HepG2 (cell line): Measurements from ENCODE around the gene EYA3. TPM values are rescaled to one million over a fixed set of nuclear protein-coding genes. Genes with fewer than 3 reads are reported as not detected.

Source experiments
- ATAC-seq: fragments of 200-7000 bp; cut with Tn5 transposase; 3 replicates; pipeline ENCODE4 v1.9.1; 2020; ENCODE audit warnings: mild to moderate bottlenecking, moderate library complexity
- BruUV-seq: library from RNA; stranded (reverse); fragments of 400-500 nt; replicated peaks from 2 replicates; lab custom pipeline; 2021; lab: Mats Ljungman, UMichigan
- CTCF ChIA-PET: fragments of 300-600 bp; formaldehyde crosslinking; extraction: SDS; loops from one replicate; lab custom pipeline; 2021; ENCODE audit warnings: low total read pairs, inconsistent platforms, low intra/inter-chr PET ratio; lab: Yijun Ruan, JAX
- POLR2A ChIA-PET: fragments of 350-600 bp; sonication (Branson Sonifier 250); formaldehyde crosslinking; loops from one replicate; lab custom pipeline; 2020; ENCODE audit warnings: antibody characterized with exemption, inconsistent platforms; lab: Yijun Ruan, JAX
- DNase-seq: peaks from one replicate; pipeline ENCODE4 v3.0.0-alpha.2; 2015; ENCODE audit warnings: low spot score
- FAIRE-seq: peaks from 3 replicates; lab custom pipeline; 2011; peaks lifted over from hg19 to GRCh38; lab: Jason Lieb, UNC
- H2AFZ ChIP-seq: one replicate; pipeline ENCODE4 v1.6.1; 2011; ENCODE audit warnings: low read length, inconsistent platforms
- H3K27ac ChIP-seq: fragments of 300-600 bp; 3 replicates; pipeline ENCODE4 v1.8.0; 2011; ENCODE audit warnings: mixed run types, mild to moderate bottlenecking, mixed read lengths, low read length, inconsistent platforms; ENCODE audit not compliant: insufficient read depth; ENCODE audit errors: extremely low read length
- H3K27me3 ChIP-seq, 2 experiments: fragments of 200-600 bp in 1 of 2; 2 replicates in 1 of 2; 3 replicates in 1 of 2; pipeline versions ENCODE4 v1.6.0 to v1.8.0; 2011; ENCODE audit warnings: low read length in 2 of 2, mild to moderate bottlenecking in 2 of 2, moderate library complexity in 2 of 2, inconsistent platforms in 1 of 2; ENCODE audit not compliant: insufficient read depth in 2 of 2, control insufficient read depth in 1 of 2
- H3K36me3 ChIP-seq, 2 experiments: fragments of 200-600 bp in 1 of 2; replicated peaks in 1 of 2; 2 replicates in 1 of 2; 3 replicates in 1 of 2; pipeline versions ENCODE4 v1.5.1 to v1.8.0; 2011; ENCODE audit warnings: low read length in 2 of 2, inconsistent platforms in 1 of 2; ENCODE audit not compliant: insufficient read depth in 2 of 2, control insufficient read depth in 1 of 2
- H3K4me1 ChIP-seq: 2 replicates; pipeline ENCODE4 v1.5.1; 2012; ENCODE audit warnings: low read length, inconsistent platforms; ENCODE audit not compliant: insufficient read depth
- H3K4me2 ChIP-seq: 2 replicates; pipeline ENCODE4 v1.6.0; 2011; ENCODE audit warnings: low read depth, low read length, inconsistent platforms
- H3K4me3 ChIP-seq, 3 experiments: fragments of 200-600 bp in 1 of 3; sonication (generic), shearing (Covaris generic) in 1 of 3; replicated peaks in 1 of 3; 2 replicates each; pipeline ENCODE4 v1.5.1; 2011 to 2016; ENCODE audit warnings: low read length in 3 of 3, inconsistent platforms in 2 of 3, low read depth in 2 of 3, mild to moderate bottlenecking in 2 of 3, control low read depth in 1 of 3, mixed read lengths in 1 of 3; ENCODE audit not compliant: insufficient read depth in 1 of 3
- H3K79me2 ChIP-seq: one replicate; pipeline ENCODE4 v1.6.1; 2011; ENCODE audit warnings: low read length, inconsistent platforms; ENCODE audit not compliant: insufficient read depth
- H3K9ac ChIP-seq: 2 replicates; pipeline ENCODE4 v1.6.0; 2011; ENCODE audit warnings: mild to moderate bottlenecking, low read depth, low read length, inconsistent platforms; ENCODE audit not compliant: insufficient read depth
- H3K9me3 ChIP-seq: 2 replicates; pipeline ENCODE4 v1.5.1; 2012; ENCODE audit warnings: mild to moderate bottlenecking, low read length
- H4K20me1 ChIP-seq: 2 replicates; pipeline ENCODE4 v1.6.0; 2011; ENCODE audit warnings: inconsistent platforms, mild to moderate bottlenecking, low read length, moderate library complexity; ENCODE audit not compliant: insufficient read depth
- ARNTL ChIP-seq: sonication (generic); formaldehyde crosslinking; IDR thresholded peaks from 2 replicates; pipeline ENCODE4 v1.4.0; 2020; ENCODE audit warnings: mild to moderate bottlenecking, missing genetic modification reagents
- CCAR2 ChIP-seq: fragments of 200-400 bp; formaldehyde crosslinking; optimal IDR thresholded peaks from 2 replicates; pipeline ENCODE3; 2018; ENCODE audit warnings: low read depth, mild to moderate bottlenecking, low read length, moderate library complexity
- ERF ChIP-seq: IDR thresholded peaks from 2 replicates; pipeline ENCODE4 v1.6.1; 2018; ENCODE audit warnings: missing biosample characterization, missing genetic modification reagents
- FOXP1 ChIP-seq, 2 experiments: fragments of 450-650 bp in 1 of 2; IDR thresholded peaks; 2 replicates each; pipeline ENCODE4 v1.6.1; 2017 to 2018; ENCODE audit warnings: antibody characterized with exemption in 1 of 2
- GATAD2A ChIP-seq: IDR thresholded peaks from 2 replicates; pipeline ENCODE4 v1.6.1; 2016
- GPBP1L1 ChIP-seq: sonication (generic); formaldehyde crosslinking; IDR thresholded peaks from 2 replicates; pipeline ENCODE4 v1.5.0; 2020; ENCODE audit warnings: mild to moderate bottlenecking, missing genetic modification reagents
- HNRNPLL ChIP-seq: fragments of 200-400 bp; formaldehyde crosslinking; IDR thresholded peaks from 2 replicates; pipeline ENCODE4 v1.6.1; 2017; ENCODE audit warnings: mild to moderate bottlenecking, low read depth, low read length; ENCODE audit not compliant: poor library complexity, severe bottlenecking
- RERE ChIP-seq: IDR thresholded peaks from 2 replicates; pipeline ENCODE4 v1.6.1; 2016; ENCODE audit warnings: low read depth, missing genetic modification reagents, missing compliant biosample characterization
- SALL1 ChIP-seq: sonication (generic); formaldehyde crosslinking; IDR thresholded peaks from 2 replicates; pipeline ENCODE4 v1.8.0; 2022; ENCODE audit warnings: mild to moderate bottlenecking, missing genetic modification reagents
- SP1 ChIP-seq, 2 experiments: fragments of 450-650 bp in 1 of 2; sonication (generic) in 1 of 2; formaldehyde crosslinking in 1 of 2; IDR thresholded peaks; 2 replicates each; pipeline versions ENCODE4 v1.4.0 to v1.6.1; 2016 to 2020; ENCODE audit warnings: missing genetic modification reagents in 1 of 2
- TRIM24 ChIP-seq: sonication (generic); formaldehyde crosslinking; IDR thresholded peaks from 2 replicates; pipeline ENCODE4 v1.8.0; 2022; ENCODE audit warnings: mild to moderate bottlenecking, missing genetic modification reagents
- USF2 ChIP-seq, 2 experiments: sonication (generic) in 1 of 2; formaldehyde crosslinking in 1 of 2; IDR thresholded peaks; 2 replicates each; pipeline versions ENCODE4 v1.5.1 to v1.6.1; 2011 to 2020; ENCODE audit warnings: borderline replicate concordance in 1 of 2, low read depth in 1 of 2, low read length in 1 of 2, mild to moderate bottlenecking in 1 of 2, missing genetic modification reagents in 1 of 2, moderate library complexity in 1 of 2
- ZFP62 ChIP-seq: sonication (generic); formaldehyde crosslinking; IDR thresholded peaks from 2 replicates; pipeline ENCODE4 v1.4.0; 2020; ENCODE audit warnings: missing genetic modification reagents
- ZMAT3 ChIP-seq: sonication (generic); formaldehyde crosslinking; conservative IDR thresholded peaks from 2 replicates; pipeline ENCODE4 v1.7.0; 2021; ENCODE audit warnings: missing genetic modification reagents
- ZNF234 ChIP-seq: sonication (generic); formaldehyde crosslinking; conservative IDR thresholded peaks from 2 replicates; pipeline ENCODE4 v1.5.1; 2020; ENCODE audit warnings: mild to moderate bottlenecking, missing genetic modification reagents
- WGBS: methylation state at CpG from one replicate; pipeline ENCODE4 v1.1.6; 2017; ENCODE audit warnings: low lambda C conversion rate; 5-methylcytosine and 5-hydroxymethylcytosine counted together
- in situ Hi-C: cut with HindIII; loops from 2 replicates; pipeline ENCODE4 v1.10.0; 2017; ENCODE audit warnings: low pct_unique_long_range_greater_than_20kb; ENCODE audit not compliant: extremely low pct_ligation_motif_present
- intact Hi-C: fragments of 100-400 bp; cut with micrococcal nuclease; formaldehyde crosslinking; loops from one replicate; pipeline ENCODE4 v1.10.0; 2022; ENCODE audit not compliant: unreplicated experiment
- polyA plus RNA-seq, 8 experiments: library from polyadenylated mRNA; depleted of rRNA in 3 of 8; stranded (reverse) in 7 of 8; unstranded in 1 of 8; fragments of >200 nt; fragmentation: Illumina TruSeq in 4 of 8; extraction: Trizol in 4 of 8; gene quantifications; 2 replicates each; pipeline versions ENCODE4 v1.2.1 to v1.2.3, GENCODE V29; 2011 to 2016; ENCODE audit warnings: low read depth in 4 of 8, missing spikeins in 1 of 8, mixed read lengths in 1 of 8; ENCODE audit not compliant: insufficient read depth in 1 of 8
- total RNA-seq, 5 experiments: library from RNA; depleted of rRNA; stranded (reverse); fragments of >200 nt; fragmentation: Illumina TruSeq; extraction: Trizol; gene quantifications; 2 replicates each; pipeline ENCODE4 v1.2.3, GENCODE V29; 2016; ENCODE audit warnings: low read depth in 1 of 5

Gene EYA3
- total and polyA plus RNA-seq, 2 of the 13 experiments (the other 11 are each of a cell fraction or from before 2014, with no cell fraction given): 13.9 to 19.7 TPM

GRCh38 chr1:27972141-27972540, 116.3 kb downstream of the EYA3 start:
- Histone ChIP-seq H2AFZ (no peak overlapping the region), H3K9me3 (no peaks in the 10 kb centered on the region), H3K9ac (no peak overlapping the region), H3K79me2 (no peaks in the 10 kb centered on the region), H3K4me2 (no peak overlapping the region), H3K4me3 (no peak overlapping the region), H3K27ac (no peak overlapping the region), H3K27me3 (no peaks in the 10 kb centered on the region), H3K4me1 (peaks cover 11% of the 10 kb centered on the region; the same call in 1 of the 2 replicates), H4K20me1 (no peaks in the 10 kb centered on the region), H3K36me3 (peaks cover 7 to 14% of the 10 kb centered on the region in 2 experiments; a peak in 3 of 5 replicates)
- in situ Hi-C loops: no loop called here
- POLR2A ChIA-PET: interaction anchor here (0.7 kb wide), 1 partner anchor 37 kb away, joined by 3 read pairs; no protein-coding TSS in a partner anchor
- intact Hi-C loops: no loop called here
- no TSS peak for BruUV-seq
- 75% methylated on average over 4 of the region's 4 CpGs for WGBS
- ATAC-seq (no peak), DNase-seq (no peak), FAIRE-seq (no peak)
- CTCF ChIA-PET: no interaction called here
- TF ChIP-seq SALL1 (CRISPR knock-in tag) (no peak), HNRNPLL (no peak), ZMAT3 (CRISPR knock-in tag) (no peak), ZNF234 (CRISPR knock-in tag) (no peak), GATAD2A (CRISPR knock-in tag) (no peak), ZFP62 (CRISPR knock-in tag) (no peak), SP1 (IDR thresholded peaks at IDR 0.05) (no peak), SP1 (CRISPR knock-in tag; IDR thresholded peaks at IDR 0.05) (no peak), FOXP1 (IDR thresholded peaks at IDR 0.05) (no peak), FOXP1 (CRISPR knock-in tag; IDR thresholded peaks at IDR 0.05) (no peak), GPBP1L1 (no peak), CCAR2 (no peak), TRIM24 (CRISPR knock-in tag) (no peak), ERF (CRISPR knock-in tag) (no peak), ARNTL (CRISPR knock-in tag) (no peak), RERE (CRISPR knock-in tag) (no peak), USF2 (IDR thresholded peaks at IDR 0.05; ENCODE audit: low read depth, low read length) (no peak), USF2 (CRISPR knock-in tag; IDR thresholded peaks at IDR 0.05; ENCODE audit: borderline replicate concordance) (no peak)
